ENCODE data around the gene NECAB2. TPM values are rescaled to one million over a fixed set of nuclear protein-coding genes. Genes with fewer than 3 reads are reported as not detected.

NECAB2 gene
- total RNA-seq, 1 donor from 2014 or later = 0.32 TPM

- H3K79me2 ChIP-seq (ENCODE audit: insufficient read depth, low read length) = no peaks in the 10 kb centered on the region
- no peak overlapping the region for H3K9ac ChIP-seq (ENCODE audit: low read length)
- no peaks in the 10 kb centered on the region for H3K4me1 ChIP-seq (ENCODE audit: insufficient read depth, low read length)
- no peaks in the 10 kb centered on the region for H4K20me1 ChIP-seq (ENCODE audit: insufficient read depth, low read length)
- H3K36me3 ChIP-seq (ENCODE audit: insufficient read depth, low read length) = no peaks in the 10 kb centered on the region
- FAIRE-seq = no peak
- H3K27me3 Mint-ChIP-seq (ENCODE audit: low read depth, unreplicated experiment) = peaks cover 48% of the 10 kb centered on the region
- no peak for TF ChIP-seq EZH2 (IDR thresholded peaks at IDR 0.05; ENCODE audit: insufficient read depth, low read length)
- no peak for TF ChIP-seq CTCF (IDR thresholded peaks at IDR 0.05; ENCODE audit: insufficient read depth, low read depth, low read length)
- H3K9me3 Mint-ChIP-seq (ENCODE audit: unreplicated experiment) = peaks cover 8% of the 10 kb centered on the region
- H3K27ac ChIP-seq (ENCODE audit: low read depth, low read length) = no peak overlapping the region
- no peak overlapping the region for H2AFZ ChIP-seq (ENCODE audit: low read depth, low read length)
- peaks cover 1% of the 10 kb centered on the region for H3K9me3 ChIP-seq (ENCODE audit: insufficient read depth, low read depth, low read length)
- no peaks in the 10 kb centered on the region for H3K4me1 Mint-ChIP-seq (ENCODE audit: low read depth, unreplicated experiment)
- no peaks in the 10 kb centered on the region for H3K27me3 ChIP-seq (ENCODE audit: insufficient read depth, low read length)
- H3K4me2 ChIP-seq (ENCODE audit: low read length) = no peak overlapping the region
- DNase-seq (ENCODE audit: low read depth) = no peak
- H3K4me3 Mint-ChIP-seq (ENCODE audit: unreplicated experiment) = no peak overlapping the region
- no peak overlapping the region for H3K27ac Mint-ChIP-seq (ENCODE audit: unreplicated experiment)
- peaks cover 3% of the 10 kb centered on the region for H3K36me3 Mint-ChIP-seq (ENCODE audit: low read depth, unreplicated experiment)
- no peak overlapping the region for H3K4me3 ChIP-seq (ENCODE audit: insufficient read depth, low read depth, low read length)
These were observed 46.7 kb downstream of the NECAB2 start for GRCh38 chr16:84014570-84015327.

- no peak overlapping the region for H3K27ac Mint-ChIP-seq (ENCODE audit: unreplicated experiment)
- Histone ChIP-seq H3K36me3 (ENCODE audit: insufficient read depth, low read length) (no peaks in the 10 kb centered on the region), H3K4me1 (ENCODE audit: insufficient read depth, low read length) (no peaks in the 10 kb centered on the region), H3K9me3 (ENCODE audit: insufficient read depth, low read depth, low read length) (peaks cover 2% of the 10 kb centered on the region), H3K79me2 (ENCODE audit: insufficient read depth, low read length) (no peaks in the 10 kb centered on the region), H4K20me1 (ENCODE audit: insufficient read depth, low read length) (no peaks in the 10 kb centered on the region), H3K4me3 (ENCODE audit: insufficient read depth, low read depth, low read length) (no peak overlapping the region), H3K27me3 (ENCODE audit: insufficient read depth, low read length) (no peaks in the 10 kb centered on the region), H2AFZ (ENCODE audit: low read depth, low read length) (no peak overlapping the region), H3K27ac (ENCODE audit: low read depth, low read length) (no peak overlapping the region), H3K4me2 (ENCODE audit: low read length) (no peak overlapping the region), H3K9ac (ENCODE audit: low read length) (no peak overlapping the region)
- peaks cover 3% of the 10 kb centered on the region for H3K36me3 Mint-ChIP-seq (ENCODE audit: low read depth, unreplicated experiment)
- FAIRE-seq (no peak), DNase-seq (ENCODE audit: low read depth) (no peak)
- H3K4me1 Mint-ChIP-seq (ENCODE audit: low read depth, unreplicated experiment) = no peaks in the 10 kb centered on the region
- peaks cover 49% of the 10 kb centered on the region for H3K27me3 Mint-ChIP-seq (ENCODE audit: low read depth, unreplicated experiment)
- peaks cover 8% of the 10 kb centered on the region for H3K9me3 Mint-ChIP-seq (ENCODE audit: unreplicated experiment)
- H3K4me3 Mint-ChIP-seq (ENCODE audit: unreplicated experiment) = no peak overlapping the region
- TF ChIP-seq CTCF (IDR thresholded peaks at IDR 0.05; ENCODE audit: insufficient read depth, low read depth, low read length) (no peak), EZH2 (IDR thresholded peaks at IDR 0.05; ENCODE audit: insufficient read depth, low read length) (no peak)
These were observed 47.4 kb downstream of the NECAB2 start for GRCh38 chr16:84015399-84015798.

GRCh38 chr16:84016477-84016876 is 48.4 kb downstream of the NECAB2 start:
- no peak overlapping the region for H3K27ac ChIP-seq (ENCODE audit: low read depth, low read length)
- Mint-ChIP-seq H3K4me1 (ENCODE audit: low read depth, unreplicated experiment) (no peaks in the 10 kb centered on the region), H3K36me3 (ENCODE audit: low read depth, unreplicated experiment) (peaks cover 2% of the 10 kb centered on the region), H3K9me3 (ENCODE audit: unreplicated experiment) (peaks cover 14% of the 10 kb centered on the region), H3K27ac (ENCODE audit: unreplicated experiment) (no peak overlapping the region), H3K4me3 (ENCODE audit: unreplicated experiment) (no peak overlapping the region), H3K27me3 (ENCODE audit: low read depth, unreplicated experiment) (peaks cover 42% of the 10 kb centered on the region)
- peaks cover 4% of the 10 kb centered on the region for H3K9me3 ChIP-seq (ENCODE audit: insufficient read depth, low read depth, low read length)
- no peak overlapping the region for H3K9ac ChIP-seq (ENCODE audit: low read length)
- H3K79me2 ChIP-seq (ENCODE audit: insufficient read depth, low read length) = no peaks in the 10 kb centered on the region
- no peak for FAIRE-seq
- H3K4me3 ChIP-seq (ENCODE audit: insufficient read depth, low read depth, low read length) = no peak overlapping the region
- no peak for DNase-seq (ENCODE audit: low read depth)
- H3K27me3 ChIP-seq (ENCODE audit: insufficient read depth, low read length) = no peaks in the 10 kb centered on the region
- no peaks in the 10 kb centered on the region for H4K20me1 ChIP-seq (ENCODE audit: insufficient read depth, low read length)
- H3K4me2 ChIP-seq (ENCODE audit: low read length) = no peak overlapping the region
- no peaks in the 10 kb centered on the region for H3K4me1 ChIP-seq (ENCODE audit: insufficient read depth, low read length)
- no peaks in the 10 kb centered on the region for H3K36me3 ChIP-seq (ENCODE audit: insufficient read depth, low read length)
- H2AFZ ChIP-seq (ENCODE audit: low read depth, low read length) = no peak overlapping the region
- TF ChIP-seq EZH2 (IDR thresholded peaks at IDR 0.05; ENCODE audit: insufficient read depth, low read length) = no peak
- no peak for TF ChIP-seq CTCF (IDR thresholded peaks at IDR 0.05; ENCODE audit: insufficient read depth, low read depth, low read length)
